Measurements from ENCODE around the gene PKHD1.

DNA sequence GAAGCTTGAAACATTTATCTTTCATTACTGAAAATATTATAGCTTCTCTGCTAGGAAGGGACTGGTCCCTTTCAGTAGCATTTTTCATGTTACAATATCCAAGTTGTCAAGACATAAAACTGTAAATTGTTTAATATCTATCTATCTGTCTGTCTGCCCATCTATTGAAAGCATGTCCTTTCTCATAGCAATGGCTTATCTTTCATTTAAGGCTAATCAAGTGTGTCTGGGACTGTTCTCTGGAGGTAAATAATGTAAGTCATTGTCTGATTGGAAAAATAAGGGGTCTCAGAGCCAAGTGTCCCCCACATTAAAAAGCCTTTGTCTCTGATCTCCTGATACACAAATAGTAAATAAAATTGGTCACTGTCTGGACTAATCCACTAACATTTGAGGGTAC, 135.5 kb downstream of the PKHD1 start:
- TF ChIP-seq FOXM1 (IDR thresholded peaks at IDR 0.05; ENCODE audit: borderline replicate concordance) (no peak), L3MBTL2 (conservative IDR thresholded peaks at IDR 0.05) (no peak), FOXK2 (IDR thresholded peaks at IDR 0.05) (no peak), TARDBP (IDR thresholded peaks at IDR 0.05) (no peak), BHLHE40 (IDR thresholded peaks at IDR 0.05; ENCODE audit: borderline replicate concordance) (no peak), SUZ12 (IDR thresholded peaks at IDR 0.05) (no peak), SP1 (IDR thresholded peaks at IDR 0.05) (no peak), CTBP1 (IDR thresholded peaks at IDR 0.05; ENCODE audit: borderline replicate concordance) (no peak), ARNT (IDR thresholded peaks at IDR 0.05) (no peak)
